Stomach (tissue), 4 donors: ENCODE data around the gene RSPH3.

Experiments
- EP300 ChIP-seq: sonication (generic); formaldehyde crosslinking; IDR thresholded peaks from one replicate; pipeline ENCODE4 v1.6.1; 2017; ENCODE audit warnings: antibody characterized with exemption
- POLR2A ChIP-seq, 4 donors: fragments of 450-650 bp; IDR thresholded peaks; one replicate each; pipeline ENCODE4 v1.6.1; 2016; ENCODE audit warnings: antibody characterized with exemption in 4 of 4, control low read depth in 2 of 4, mild to moderate bottlenecking in 1 of 4, moderate library complexity in 1 of 4
- TF ChIP-seq, protein P1 (sequence below), 7 experiments: fragments of 450-650 bp in 4 of 7; fragments of 200-600 bp in 3 of 7; sonication (generic) in 3 of 7; IDR thresholded peaks; one replicate each; pipeline ENCODE4 v1.5.1; 2016 to 2019; ENCODE audit warnings: antibody characterized with exemption in 7 of 7, control low read depth in 2 of 7, mild to moderate bottlenecking in 1 of 7

DNA sequence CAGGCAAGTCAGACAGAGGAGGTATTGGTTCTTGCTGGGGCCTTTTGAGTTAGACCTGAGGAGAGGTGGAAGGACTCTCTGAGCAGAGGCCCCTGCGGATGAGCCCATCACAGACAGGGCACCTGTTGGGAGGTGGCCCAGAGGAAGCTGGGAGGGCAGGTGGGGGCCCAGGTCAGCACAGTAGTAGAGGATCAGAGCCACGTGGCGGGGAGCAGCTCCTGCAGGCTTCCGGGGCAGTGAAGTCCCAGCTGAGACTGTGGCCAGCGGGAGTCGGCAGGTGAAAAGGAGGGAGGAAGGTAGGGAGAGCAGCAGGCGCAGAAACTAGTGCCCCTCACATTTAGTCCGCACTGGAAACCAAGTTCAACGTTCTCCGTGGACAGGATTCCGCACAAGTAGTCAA lies 61.8 kb downstream of the RSPH3 start:
- TF ChIP-seq, protein P1, sequence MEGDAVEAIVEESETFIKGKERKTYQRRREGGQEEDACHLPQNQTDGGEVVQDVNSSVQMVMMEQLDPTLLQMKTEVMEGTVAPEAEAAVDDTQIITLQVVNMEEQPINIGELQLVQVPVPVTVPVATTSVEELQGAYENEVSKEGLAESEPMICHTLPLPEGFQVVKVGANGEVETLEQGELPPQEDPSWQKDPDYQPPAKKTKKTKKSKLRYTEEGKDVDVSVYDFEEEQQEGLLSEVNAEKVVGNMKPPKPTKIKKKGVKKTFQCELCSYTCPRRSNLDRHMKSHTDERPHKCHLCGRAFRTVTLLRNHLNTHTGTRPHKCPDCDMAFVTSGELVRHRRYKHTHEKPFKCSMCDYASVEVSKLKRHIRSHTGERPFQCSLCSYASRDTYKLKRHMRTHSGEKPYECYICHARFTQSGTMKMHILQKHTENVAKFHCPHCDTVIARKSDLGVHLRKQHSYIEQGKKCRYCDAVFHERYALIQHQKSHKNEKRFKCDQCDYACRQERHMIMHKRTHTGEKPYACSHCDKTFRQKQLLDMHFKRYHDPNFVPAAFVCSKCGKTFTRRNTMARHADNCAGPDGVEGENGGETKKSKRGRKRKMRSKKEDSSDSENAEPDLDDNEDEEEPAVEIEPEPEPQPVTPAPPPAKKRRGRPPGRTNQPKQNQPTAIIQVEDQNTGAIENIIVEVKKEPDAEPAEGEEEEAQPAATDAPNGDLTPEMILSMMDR (IDR thresholded peaks at IDR 0.05), result no peak
- TF ChIP-seq EP300, result no peak
- no peak for TF ChIP-seq POLR2A (IDR thresholded peaks at IDR 0.05)
